AG04450 (cell line): ENCODE measurements around the gene INSYN2B. TPM values are rescaled to one million over a fixed set of nuclear protein-coding genes. Genes with fewer than 3 reads are reported as not detected.

Source experiments
- CTCF ChIA-PET: fragments of 300-600, 350-600 bp; formaldehyde crosslinking; extraction: SDS; loops from one replicate; lab custom pipeline; 2022; ENCODE audit warnings: antibody characterized with exemption, inconsistent platforms; lab: Charles Lee
- POLR2A ChIA-PET: fragments of 350-600 bp; formaldehyde crosslinking; extraction: SDS; loops from one replicate; lab custom pipeline; 2021; ENCODE audit warnings: antibody characterized with exemption, inconsistent platforms; lab: Yijun Ruan, JAX
- DNase-seq: peaks from one replicate; pipeline ENCODE4 v3.0.0-alpha.2; 2011; ENCODE audit warnings: low read depth, low spot score
- H3K27ac ChIP-seq: one replicate; pipeline ENCODE4 v1.5.1; 2012; ENCODE audit warnings: low read depth, low read length, control low read depth
- H3K27me3 ChIP-seq: one replicate; pipeline ENCODE4 v1.6.0; 2012; ENCODE audit warnings: low read length; ENCODE audit not compliant: control insufficient read depth, insufficient read depth
- H3K4me3 ChIP-seq: 2 replicates; pipeline ENCODE4 v1.5.1; 2011; ENCODE audit warnings: mild to moderate bottlenecking, low read depth, low read length, control low read depth
- H3K9me3 ChIP-seq: 2 replicates; pipeline ENCODE4 v1.5.1; 2012; ENCODE audit warnings: low read length; ENCODE audit not compliant: control insufficient read depth, insufficient read depth
- CTCF ChIP-seq: IDR thresholded peaks from 2 replicates; pipeline ENCODE4 v1.5.1; 2011; ENCODE audit warnings: low read depth, low read length, control low read depth, inconsistent platforms
- polyA plus RNA-seq: library from polyadenylated mRNA; depleted of rRNA; stranded (reverse); fragments of >200 nt; gene quantifications from 2 replicates; pipeline ENCODE4 v1.2.3, GENCODE V29; 2011

Gene INSYN2B
- polyA plus RNA-seq, 1 experiment: 6.8 TPM

DNA sequence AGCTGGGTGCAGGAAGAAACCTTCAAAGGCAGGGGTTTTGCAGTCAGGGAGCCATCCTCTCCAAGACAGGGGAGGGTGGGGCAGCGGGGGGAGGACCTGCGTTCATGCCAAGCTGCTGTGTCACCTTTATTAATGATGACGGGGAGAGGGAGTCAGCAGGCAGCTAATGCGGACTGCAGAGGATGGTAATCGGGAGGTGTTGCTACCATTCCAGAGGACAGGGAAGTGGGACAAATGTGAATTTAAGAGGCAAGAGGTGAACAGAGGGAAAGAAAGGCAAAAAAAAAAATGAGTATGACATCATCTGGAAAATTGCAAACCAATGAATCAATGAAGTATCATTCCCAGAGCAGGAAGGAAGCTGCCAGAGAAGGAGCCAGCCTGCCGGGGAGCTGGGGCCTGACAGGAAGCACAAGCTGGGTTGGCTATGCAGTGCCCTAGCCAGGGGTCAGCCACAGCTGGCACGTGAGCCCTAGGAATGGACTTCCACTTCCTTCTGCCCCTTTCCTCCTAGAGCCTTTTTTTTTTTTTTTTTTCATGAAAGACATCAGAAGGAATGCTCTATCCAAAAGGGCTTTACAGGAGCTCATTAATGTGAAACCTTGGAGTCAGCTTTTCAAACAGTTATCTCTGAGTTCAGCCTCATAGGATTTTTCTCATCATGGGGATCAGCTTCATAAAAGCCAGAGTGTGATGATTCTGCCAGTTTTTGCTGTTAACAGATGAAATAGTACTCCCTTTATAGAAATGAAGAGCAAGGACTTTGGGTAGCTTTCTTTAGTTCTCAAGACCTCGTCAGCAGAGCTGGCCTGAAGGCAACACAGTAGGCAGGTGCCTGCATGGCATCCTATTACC, 9.2 kb downstream of the INSYN2B start:
- TF ChIP-seq CTCF: no peak
- no peak overlapping the region for H3K4me3 ChIP-seq

GRCh38 chr5:169970339-169970738, 10.0 kb downstream of the INSYN2B start:
- H3K9me3 ChIP-seq: no peaks in the 10 kb centered on the region
- ChIA-PET POLR2A (interaction anchor here (1.0 to 2.4 kb wide), 3 partner anchors 24 to 275 kb away, joined by 3 to 17 read pairs (median 14); no protein-coding TSS in a partner anchor), CTCF (interaction anchor here (0.6 to 5.6 kb wide), 5 partner anchors 10 to 268 kb away, joined by 3 to 56 read pairs (median 6); partner anchors contain the start of gene INSYN2B)
- H3K4me3 ChIP-seq: no peak overlapping the region
- H3K27me3 ChIP-seq: no peaks in the 10 kb centered on the region
- TF ChIP-seq CTCF: no peak
- no peak overlapping the region for H3K27ac ChIP-seq
- DNase-seq: no peak

More for the DNA sequence above, 9.2 kb downstream of the INSYN2B start:
- ChIA-PET CTCF (interaction anchor here (0.6 to 5.6 kb wide), 10 partner anchors 9 to 1659 kb away, joined by 3 to 56 read pairs (median 4); partner anchors contain the start of gene INSYN2B), POLR2A (interaction anchor here (0.6 to 2.4 kb wide), 12 partner anchors 25 to 739 kb away, joined by 3 to 17 read pairs (median 6); no protein-coding TSS in a partner anchor)
- peak; percentile 51 for DNase-seq
- Histone ChIP-seq H3K27me3 (no peaks in the 10 kb centered on the region), H3K9me3 (no peaks in the 10 kb centered on the region), H3K27ac (peak overlapping the region; percentile 3)

- POLR2A ChIA-PET: interaction anchor here (0.6 to 1.2 kb wide), 2 partner anchors 8 to 18 kb away, joined by 3 to 5 read pairs; no protein-coding TSS in a partner anchor
- TF ChIP-seq CTCF: no peak
- no peak for DNase-seq
- no peak overlapping the region for H3K4me3 ChIP-seq
- no peak overlapping the region for H3K27ac ChIP-seq
- H3K27me3 ChIP-seq: no peaks in the 10 kb centered on the region
- H3K9me3 ChIP-seq: no peaks in the 10 kb centered on the region
- CTCF ChIA-PET: interaction anchor here (1.7 kb wide), 1 partner anchor 17 kb away, joined by 6 read pairs; no protein-coding TSS in a partner anchor
Observed at GRCh38 chr5:169964246-169964645, 16.0 kb downstream of the INSYN2B start.

DNA sequence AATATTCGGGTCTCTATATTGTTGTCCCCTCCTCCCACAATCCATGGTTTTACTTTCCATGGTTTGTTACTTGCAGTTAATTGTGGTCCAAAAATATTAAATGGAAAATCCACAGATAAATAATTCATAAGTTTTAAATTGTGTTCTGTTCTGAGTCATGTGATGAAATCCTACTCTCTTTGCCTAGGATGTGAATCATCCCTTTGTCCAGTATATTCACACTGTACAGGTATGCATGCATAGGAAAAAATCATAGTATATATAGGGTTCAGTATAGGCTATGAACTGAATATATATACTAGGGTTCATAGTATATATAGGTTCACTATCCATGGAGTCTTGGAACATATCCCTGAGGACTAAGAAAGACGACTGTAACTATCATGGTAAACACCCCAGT, 19.6 kb downstream of the INSYN2B start:
- H3K9me3 ChIP-seq: no peaks in the 10 kb centered on the region
- no peak overlapping the region for H3K4me3 ChIP-seq
- DNase-seq: no peak
- no peak for TF ChIP-seq CTCF
- POLR2A ChIA-PET: no interaction called here
- no peaks in the 10 kb centered on the region for H3K27me3 ChIP-seq
- no peak overlapping the region for H3K27ac ChIP-seq
- CTCF ChIA-PET: no interaction called here
